ENCODE results near the gene SLC22A1. TPM values are rescaled to one million over a fixed set of nuclear protein-coding genes. Genes with fewer than 3 reads are reported as not detected.
A peak's percentile ranks its signal among the peaks of the same experiment; 100 is the strongest.
"Not testable (repeated sequence)": the region's sequence is repeated elsewhere in the genome, so short reads cannot be mapped to it uniquely, and the experiment has no call there.

Gene SLC22A1
- total RNA-seq, 3 donors from 2014 or later (not counting 1 experiment from before 2014, with no cell fraction given): 1.4 to 4.5 (median 3.0) TPM

GRCh38 chr6:160088069-160088783, 33.4 kb upstream of the SLC22A1 start:
- intact Hi-C loops (cut with micrococcal nuclease): loop anchor here (5.0 kb wide), 1 partner anchor 369 kb away; no protein-coding TSS in a partner anchor
- H3K27me3 Mint-ChIP-seq (ENCODE audit: low read depth in 2 of 2): no peaks in the 10 kb centered on the region

DNA sequence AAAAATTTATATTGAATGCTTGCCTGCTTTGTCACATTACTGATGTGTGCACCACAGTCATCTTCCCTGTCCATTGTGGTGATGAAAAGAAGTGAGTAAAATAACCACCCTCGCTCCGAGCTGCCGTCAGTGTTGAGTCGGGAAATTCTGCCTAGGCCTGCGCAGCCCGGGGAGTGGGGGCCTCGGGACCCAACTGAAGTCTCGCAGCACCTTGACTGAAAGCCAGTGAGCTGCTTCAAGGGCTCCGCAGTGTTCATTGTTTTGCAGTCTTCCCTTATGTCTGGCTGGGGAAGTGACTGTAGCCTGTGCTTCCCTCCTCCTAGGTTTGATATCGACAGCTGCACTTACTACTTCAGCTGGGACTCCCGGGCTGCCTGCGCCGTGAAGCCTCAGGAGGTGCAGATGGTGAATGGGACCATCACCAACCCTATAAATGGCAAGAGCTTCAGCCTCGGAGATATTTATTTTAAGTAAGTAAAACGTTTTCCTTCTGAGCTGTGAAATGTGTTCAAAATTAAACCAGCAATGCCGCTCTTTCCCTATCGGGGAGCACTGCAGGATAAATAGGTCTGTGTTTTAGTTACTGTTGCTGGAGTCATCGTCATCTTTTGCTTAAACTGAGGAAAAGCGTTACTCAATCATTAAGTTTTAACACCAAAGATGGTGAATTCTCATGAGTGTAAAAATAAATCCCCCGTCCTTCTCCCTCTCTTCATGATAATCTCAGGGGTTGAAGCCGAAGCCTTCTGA, 32.7 kb upstream of the SLC22A1 start:
- WGBS (ENCODE audit: insufficient coverage): 96% methylated on average over 20 of the region's 21 CpGs
- ATAC-seq (no peak), DNase-seq (no peak)
- Mint-ChIP-seq H3K4me1 (peaks cover 19 to 20% of the 10 kb centered on the region in 2 donors), H3K27me3 (ENCODE audit: low read depth in 2 of 2) (no peaks in the 10 kb centered on the region), H3K4me3 (no peak overlapping the region), H3K9me3 (no peaks in the 10 kb centered on the region), H3K36me3 (peaks cover 26% of the 10 kb centered on the region), H3K27ac (no peak overlapping the region)
- Histone ChIP-seq H3K36me3 (ENCODE audit: control insufficient read depth, insufficient read depth, low read length) (peaks cover 89% of the 10 kb centered on the region), H3K9me3 (ENCODE audit: control insufficient read depth, insufficient read depth, low read length) (no peaks in the 10 kb centered on the region), H3K4me1 (ENCODE audit: control insufficient read depth, insufficient read depth, low read length) (peaks cover 24% of the 10 kb centered on the region), H3K27ac (ENCODE audit: low read length) (no peak overlapping the region), H3K27me3 (ENCODE audit: control insufficient read depth, insufficient read depth, low read length) (no peaks in the 10 kb centered on the region), H3K4me3 (ENCODE audit: low read length) (no peak overlapping the region)
- intact Hi-C loops (cut with micrococcal nuclease): loop anchor here (5.0 kb wide), 1 partner anchor 368 kb away; no protein-coding TSS in a partner anchor
- TF ChIP-seq, protein P1, sequence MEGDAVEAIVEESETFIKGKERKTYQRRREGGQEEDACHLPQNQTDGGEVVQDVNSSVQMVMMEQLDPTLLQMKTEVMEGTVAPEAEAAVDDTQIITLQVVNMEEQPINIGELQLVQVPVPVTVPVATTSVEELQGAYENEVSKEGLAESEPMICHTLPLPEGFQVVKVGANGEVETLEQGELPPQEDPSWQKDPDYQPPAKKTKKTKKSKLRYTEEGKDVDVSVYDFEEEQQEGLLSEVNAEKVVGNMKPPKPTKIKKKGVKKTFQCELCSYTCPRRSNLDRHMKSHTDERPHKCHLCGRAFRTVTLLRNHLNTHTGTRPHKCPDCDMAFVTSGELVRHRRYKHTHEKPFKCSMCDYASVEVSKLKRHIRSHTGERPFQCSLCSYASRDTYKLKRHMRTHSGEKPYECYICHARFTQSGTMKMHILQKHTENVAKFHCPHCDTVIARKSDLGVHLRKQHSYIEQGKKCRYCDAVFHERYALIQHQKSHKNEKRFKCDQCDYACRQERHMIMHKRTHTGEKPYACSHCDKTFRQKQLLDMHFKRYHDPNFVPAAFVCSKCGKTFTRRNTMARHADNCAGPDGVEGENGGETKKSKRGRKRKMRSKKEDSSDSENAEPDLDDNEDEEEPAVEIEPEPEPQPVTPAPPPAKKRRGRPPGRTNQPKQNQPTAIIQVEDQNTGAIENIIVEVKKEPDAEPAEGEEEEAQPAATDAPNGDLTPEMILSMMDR (IDR thresholded peaks at IDR 0.05): no peak

More at GRCh38 chr6:160088069-160088783, 33.4 kb upstream of the SLC22A1 start:
- Histone ChIP-seq H3K27ac (ENCODE audit: low read length) (no peak overlapping the region), H3K27me3 (ENCODE audit: control insufficient read depth, insufficient read depth, low read length) (no peaks in the 10 kb centered on the region), H3K4me1 (ENCODE audit: control insufficient read depth, insufficient read depth, low read length) (peaks cover 24% of the 10 kb centered on the region), H3K9me3 (ENCODE audit: control insufficient read depth, insufficient read depth, low read length) (no peaks in the 10 kb centered on the region), H3K4me3 (ENCODE audit: low read length) (no peak overlapping the region), H3K36me3 (ENCODE audit: control insufficient read depth, insufficient read depth, low read length) (peaks cover 84% of the 10 kb centered on the region)
- no peak overlapping the region for H3K4me3 Mint-ChIP-seq
- TF ChIP-seq, protein P1 (IDR thresholded peaks at IDR 0.05): no peak
- H3K9me3 Mint-ChIP-seq: no peaks in the 10 kb centered on the region
- no peak overlapping the region for H3K27ac Mint-ChIP-seq
- WGBS (ENCODE audit: insufficient coverage): 92% methylated on average over 13 of the region's 13 CpGs
- peaks cover 22% of the 10 kb centered on the region in 2 donors for H3K4me1 Mint-ChIP-seq
- peaks cover 26% of the 10 kb centered on the region for H3K36me3 Mint-ChIP-seq
- DNase-seq (peak in 1 of 2 donors; percentile 28), ATAC-seq (no peak)

GRCh38 chr6:160089534-160089897, 32.1 kb upstream of the SLC22A1 start:
- Mint-ChIP-seq H3K9me3 (no peaks in the 10 kb centered on the region), H3K27me3 (ENCODE audit: low read depth in 2 of 2) (no peaks in the 10 kb centered on the region), H3K36me3 (peaks cover 26% of the 10 kb centered on the region), H3K27ac (peak overlapping the region in 1 of 2 donors; percentile 14), H3K4me3 (no peak overlapping the region), H3K4me1 (peaks cover 16 to 20% of the 10 kb centered on the region in 2 donors)
- Histone ChIP-seq H3K27me3 (ENCODE audit: control insufficient read depth, insufficient read depth, low read length) (no peaks in the 10 kb centered on the region), H3K27ac (ENCODE audit: low read length) (no peak overlapping the region), H3K36me3 (ENCODE audit: control insufficient read depth, insufficient read depth, low read length) (peaks cover 88% of the 10 kb centered on the region), H3K4me1 (ENCODE audit: control insufficient read depth, insufficient read depth, low read length) (peaks cover 18% of the 10 kb centered on the region), H3K9me3 (ENCODE audit: control insufficient read depth, insufficient read depth, low read length) (no peaks in the 10 kb centered on the region), H3K4me3 (ENCODE audit: low read length) (no peak overlapping the region)
- intact Hi-C loops (cut with micrococcal nuclease): loop anchor here (5.0 kb wide), 1 partner anchor 368 kb away; no protein-coding TSS in a partner anchor
- ATAC-seq (no peak), DNase-seq (no peak)
- 96% methylated on average over 7 of the region's 7 CpGs for WGBS (ENCODE audit: insufficient coverage)
- TF ChIP-seq, protein P1 (IDR thresholded peaks at IDR 0.05): no peak

- H3K27ac ChIP-seq (ENCODE audit: low read length); H3K4me1 ChIP-seq (ENCODE audit: control insufficient read depth, insufficient read depth, low read length): not testable (repeated sequence)
- WGBS (ENCODE audit: insufficient coverage): 96% methylated on average over 25 of the region's 32 CpGs
Measured at GRCh38 chr6:160090442-160091239, 31.0 kb upstream of the SLC22A1 start.

DNA sequence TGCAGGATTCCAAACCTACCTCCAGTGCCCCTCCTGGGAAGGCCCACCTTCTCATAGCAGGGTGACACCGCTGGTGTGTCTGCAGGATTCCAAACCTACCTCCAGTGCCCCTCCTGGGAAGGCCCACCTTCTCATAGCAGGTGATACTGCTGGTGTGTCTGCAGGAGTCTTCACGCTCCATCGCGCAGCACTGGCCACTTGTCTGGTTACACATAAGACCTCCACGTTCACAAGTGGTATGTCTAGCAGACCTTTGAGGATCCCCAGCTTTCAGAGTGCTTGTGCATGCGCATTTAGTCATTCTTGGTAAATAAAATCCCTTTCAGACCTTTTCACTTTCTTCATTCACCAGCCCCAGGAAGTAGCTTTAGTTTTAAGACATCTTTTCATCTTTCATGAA, 29.4 kb upstream of the SLC22A1 start:
- H3K9me3 ChIP-seq (ENCODE audit: control insufficient read depth, insufficient read depth, low read length); H3K4me3 Mint-ChIP-seq; H3K27me3 ChIP-seq (ENCODE audit: control insufficient read depth, insufficient read depth, low read length); H3K9me3 Mint-ChIP-seq; H3K4me3 ChIP-seq (ENCODE audit: low read length); H3K4me1 ChIP-seq (ENCODE audit: control insufficient read depth, insufficient read depth, low read length); H3K27me3 Mint-ChIP-seq (ENCODE audit: low read depth in 2 of 2); H3K27ac Mint-ChIP-seq; H3K27ac ChIP-seq (ENCODE audit: low read length); DNase-seq; intact Hi-C loops (cut with micrococcal nuclease); ATAC-seq: not testable (repeated sequence)
- peaks cover 88% of the 10 kb centered on the region for H3K36me3 ChIP-seq (ENCODE audit: control insufficient read depth, insufficient read depth, low read length)
- WGBS (ENCODE audit: insufficient coverage): 99% methylated on average over 5 of the region's 6 CpGs
- peaks cover 33% of the 10 kb centered on the region for H3K36me3 Mint-ChIP-seq
- peaks cover 5 to 14% of the 10 kb centered on the region in 2 donors for H3K4me1 Mint-ChIP-seq

More at GRCh38 chr6:160090442-160091239, 31.0 kb upstream of the SLC22A1 start:
- peaks cover 87% of the 10 kb centered on the region for H3K36me3 ChIP-seq (ENCODE audit: control insufficient read depth, insufficient read depth, low read length)
- H3K27me3 Mint-ChIP-seq (ENCODE audit: low read depth in 2 of 2); H3K9me3 ChIP-seq (ENCODE audit: control insufficient read depth, insufficient read depth, low read length); H3K4me3 Mint-ChIP-seq; H3K4me3 ChIP-seq (ENCODE audit: low read length); DNase-seq; ATAC-seq; intact Hi-C loops (cut with micrococcal nuclease); H3K27me3 ChIP-seq (ENCODE audit: control insufficient read depth, insufficient read depth, low read length); H3K9me3 Mint-ChIP-seq: not testable (repeated sequence)
- H3K4me1 Mint-ChIP-seq: peaks cover 9 to 10% of the 10 kb centered on the region in 2 donors
- peaks cover 26% of the 10 kb centered on the region for H3K36me3 Mint-ChIP-seq
- H3K27ac Mint-ChIP-seq: peak overlapping the region in 1 of 2 donors; percentile 14

All from natural killer cell (primary cell).